Mammary microvascular endothelial cell (primary cell): ENCODE data around the gene PRR30. TPM values are rescaled to one million over a fixed set of nuclear protein-coding genes. Genes with fewer than 3 reads are reported as not detected.

Experiments
- total RNA-seq: library from RNA; depleted of rRNA; stranded (reverse); fragments of >200 nt; gene quantifications from 2 replicates; pipeline ENCODE4 v1.2.3, GENCODE V29; 2015

Gene PRR30
- total RNA-seq: not detected in 2 replicates

GRCh38 chr2:27139310-27139709 is at the start of gene PRR30:
Gene PRR30 (minus strand): TSS chr2:27139410. CDS start chr2:27138329, 1,081 bp downstream.

DNA sequence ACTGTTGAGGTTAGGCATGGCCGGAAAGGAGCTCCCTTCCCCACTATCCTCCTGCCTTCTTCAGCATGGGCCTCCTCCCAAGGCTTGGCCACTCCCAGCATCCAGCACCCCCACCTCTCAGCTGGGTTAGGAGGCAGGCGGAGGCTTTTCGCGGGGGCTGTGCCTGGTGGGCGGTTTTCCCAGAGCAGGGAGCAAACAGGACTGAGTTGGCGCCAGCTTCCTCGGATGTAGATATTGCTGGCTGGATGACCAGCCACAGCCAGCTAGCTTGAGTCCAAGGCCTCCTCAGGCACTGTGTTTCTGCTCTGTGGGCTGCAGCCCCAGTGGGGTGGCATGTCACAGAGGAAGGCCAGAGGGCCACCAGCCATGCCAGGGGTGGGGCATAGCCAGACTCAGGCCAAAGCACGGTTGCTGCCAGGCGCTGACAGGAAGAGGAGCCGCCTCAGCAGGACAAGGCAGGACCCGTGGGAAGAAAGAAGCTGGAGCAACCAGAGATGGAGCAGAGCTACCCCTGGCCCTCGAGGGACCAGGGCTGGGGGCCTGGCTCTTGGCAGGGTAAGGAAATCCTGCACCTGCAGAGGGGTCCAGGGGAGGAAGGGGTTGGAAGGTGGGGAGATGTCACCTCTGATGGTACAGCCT is 9.7 kb upstream of the PRR30 start, which contains the start of gene TCF23:
TSS of gene TCF23 (plus strand) at position 204 of the 639 bp plus-strand sequence. CDS start at position 334, 130 bp downstream.

GRCh38 chr2:27133905-27134780 is 5.1 kb downstream of the PRR30 start, which contains the start of gene PREB:
Gene PREB (minus strand): TSS chr2:27134636. CDS start chr2:27134421, 215 bp downstream.

DNA sequence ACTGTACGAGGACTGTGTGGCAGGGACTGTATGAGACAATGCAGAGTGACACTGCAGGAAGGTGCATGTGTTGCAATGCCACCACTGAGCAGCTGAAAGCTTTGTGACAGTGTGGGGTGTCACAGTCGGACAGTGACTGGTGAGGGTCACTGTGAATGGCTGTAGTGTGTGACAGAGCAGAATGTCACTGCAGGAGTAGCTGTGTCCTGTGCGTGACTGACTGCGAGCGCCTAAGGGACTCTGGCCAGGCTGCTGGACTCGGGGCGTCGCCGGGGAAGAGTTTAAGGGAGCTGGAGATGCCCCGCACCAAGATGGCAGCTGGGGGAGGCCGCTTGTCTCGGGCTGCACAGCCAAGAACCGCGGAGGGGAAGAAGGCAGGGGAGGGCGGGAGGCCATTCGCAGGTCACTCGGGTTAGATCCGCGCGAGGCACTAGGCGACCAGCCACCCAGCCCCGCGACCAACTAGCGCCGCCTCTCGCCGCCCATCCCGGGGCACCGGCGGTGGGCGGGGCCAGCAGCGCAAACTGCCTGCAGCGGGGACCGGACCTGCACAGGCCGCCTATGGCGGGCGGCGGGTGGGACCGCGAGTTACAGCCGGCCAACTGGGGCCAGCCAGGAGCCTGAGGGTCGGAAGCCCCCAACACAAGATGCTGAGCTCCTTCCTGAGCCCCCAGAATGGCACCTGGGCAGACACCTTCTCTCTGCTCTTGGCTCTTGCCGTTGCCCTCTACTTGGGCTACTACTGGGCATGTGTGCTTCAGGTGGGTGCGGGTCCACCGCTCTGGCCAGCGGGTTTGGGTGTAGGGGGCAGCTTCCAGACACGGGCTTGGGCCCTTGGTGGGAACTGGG is 15.7 kb downstream of the PRR30 start, which contains the start of gene ABHD1:
TSS of gene ABHD1 (plus strand) at position 514 of the 849 bp plus-strand sequence. CDS start at position 648, 134 bp downstream.

GRCh38 chr2:27118525-27119329 is 20.5 kb downstream of the PRR30 start, which contains the start of gene CGREF1:
Gene CGREF1 (minus strand): TSS chr2:27119128. CDS start chr2:27104366, 14,762 bp downstream.

Other genes with a start within 250 kb of the PRR30 start
- gene MAPRE3, start 168.8 kb downstream of the PRR30 start, total RNA-seq: 1.2 and 1.4 TPM in 2 replicates
- gene TMEM214, start 106.4 kb downstream of the PRR30 start, total RNA-seq: 20.1 and 26.9 TPM in 2 replicates
- 16.4 and 17.5 TPM in 2 replicates for gene AGBL5, start 87.7 kb downstream of the PRR30 start, total RNA-seq
- gene OST4, start 67.8 kb downstream of the PRR30 start, total RNA-seq: 387 and 401 TPM in 2 replicates
- 7.2 and 11.9 TPM in 2 replicates for gene EMILIN1, start 60.8 kb downstream of the PRR30 start, total RNA-seq
- 2.0 TPM in 2 replicates for gene KHK, start 52.6 kb downstream of the PRR30 start, total RNA-seq
- 1.5 and 3.5 TPM in 2 replicates for gene CGREF1, start 20.3 kb downstream of the PRR30 start, total RNA-seq
- not detected in 2 replicates for gene ABHD1, start 15.6 kb downstream of the PRR30 start, total RNA-seq
- 46.3 and 47.0 TPM in 2 replicates for gene PREB, start 4.8 kb downstream of the PRR30 start, total RNA-seq
- gene TCF23, start 9.6 kb upstream of the PRR30 start, total RNA-seq: not detected in 2 replicates
- gene ATRAID, start 72.6 kb upstream of the PRR30 start, total RNA-seq: 131 and 156 TPM in 2 replicates
- gene SLC5A6, start 72.9 kb upstream of the PRR30 start, total RNA-seq: 34.3 and 65.7 TPM in 2 replicates
- 47.2 and 60.4 TPM in 2 replicates for gene CAD, start 78.0 kb upstream of the PRR30 start, total RNA-seq
- gene SLC30A3, start 123.6 kb upstream of the PRR30 start, total RNA-seq: 2.7 and 3.4 TPM in 2 replicates
- not detected in 2 replicates for gene DNAJC5G, start 136.0 kb upstream of the PRR30 start, total RNA-seq
- 0.49 TPM in 1 of 2 replicates, not detected in the other for gene TRIM54, start 143.0 kb upstream of the PRR30 start, total RNA-seq
- gene UCN, start 169.0 kb upstream of the PRR30 start, total RNA-seq: not detected in 2 replicates
- gene MPV17, start 183.7 kb upstream of the PRR30 start, total RNA-seq: 109 and 120 TPM in 2 replicates
- 37.4 and 41.5 TPM in 2 replicates for gene GTF3C2, start 217.4 kb upstream of the PRR30 start, total RNA-seq
- gene EIF2B4, start 230.9 kb upstream of the PRR30 start, total RNA-seq: 37.8 and 41.3 TPM in 2 replicates
- gene SNX17, start 231.2 kb upstream of the PRR30 start, total RNA-seq: 128 and 138 TPM in 2 replicates
- 6.8 and 8.6 TPM in 2 replicates for gene ZNF513, start 241.3 kb upstream of the PRR30 start, total RNA-seq